Fibroblast of lung (primary cell): Measurements from ENCODE around the gene TCP11L2. TPM values are rescaled to one million over a fixed set of nuclear protein-coding genes. Genes with fewer than 3 reads are reported as not detected.

Experiments
- DNase-seq, 2 donors: peaks; one replicate each; pipeline versions ENCODE4 v3.0.0 to v3.0.0-alpha.2; 2010; ENCODE audit warnings: low read depth in 2 of 2
- H2AFZ ChIP-seq: 2 replicates; pipeline ENCODE4 v1.5.1; 2012; ENCODE audit warnings: low read length, control low read depth, inconsistent platforms
- H3K27ac ChIP-seq: 2 replicates; pipeline ENCODE4 v1.5.1; 2011; ENCODE audit warnings: low read length, control low read depth; ENCODE audit not compliant: insufficient read depth
- H3K27me3 ChIP-seq: 2 replicates; pipeline ENCODE4 v1.5.1; 2011; ENCODE audit warnings: mild to moderate bottlenecking, low read length; ENCODE audit not compliant: control insufficient read depth, insufficient read depth
- H3K36me3 ChIP-seq: 2 replicates; pipeline ENCODE4 v1.5.1; 2011; ENCODE audit warnings: low read length; ENCODE audit not compliant: control insufficient read depth, insufficient read depth
- H3K4me1 ChIP-seq: 2 replicates; pipeline ENCODE4 v1.5.1; 2011; ENCODE audit warnings: low read length; ENCODE audit not compliant: control insufficient read depth, insufficient read depth; ENCODE audit errors: extremely low read depth
- H3K4me2 ChIP-seq: 2 replicates; pipeline ENCODE4 v1.5.1; 2011; ENCODE audit warnings: low read length, control low read depth; ENCODE audit not compliant: insufficient read depth; ENCODE audit errors: extremely low read depth
- H3K4me3 ChIP-seq, 4 experiments: fragments of 200-600 bp in 1 of 4; sonication (generic) in 1 of 4; replicated peaks in 1 of 4; 2 replicates each; pipeline ENCODE4 v1.5.1; 2011 to 2016; ENCODE audit warnings: low read length in 4 of 4, low read depth in 3 of 4, mild to moderate bottlenecking in 3 of 4, control low read depth in 2 of 4, inconsistent platforms in 1 of 4, mixed read lengths in 1 of 4; ENCODE audit not compliant: insufficient read depth in 1 of 4; ENCODE audit errors: control extremely low read depth in 1 of 4
- H3K79me2 ChIP-seq: 2 replicates; pipeline ENCODE4 v1.5.1; 2012; ENCODE audit warnings: mild to moderate bottlenecking, low read length, inconsistent platforms; ENCODE audit not compliant: control insufficient read depth, insufficient read depth
- H3K9ac ChIP-seq: 2 replicates; pipeline ENCODE4 v1.5.1; 2011; ENCODE audit warnings: mild to moderate bottlenecking, low read length, control low read depth; ENCODE audit not compliant: insufficient read depth
- H3K9me3 ChIP-seq: 2 replicates; pipeline ENCODE4 v1.5.1; 2012; ENCODE audit warnings: low read depth, low read length; ENCODE audit not compliant: control insufficient read depth, insufficient read depth
- H4K20me1 ChIP-seq: 2 replicates; pipeline ENCODE4 v1.5.1; 2011; ENCODE audit warnings: low read length; ENCODE audit not compliant: control insufficient read depth, insufficient read depth; ENCODE audit errors: extremely low read depth
- CTCF ChIP-seq, 2 donors: IDR thresholded peaks in 1 of 2; conservative IDR thresholded peaks in 1 of 2; 1 replicate in 1 of 2; 2 replicates in 1 of 2; pipeline ENCODE4 v1.5.1; 2011 to 2012; ENCODE audit warnings: low read length in 2 of 2, control low read depth in 1 of 2, inconsistent platforms in 1 of 2, low read depth in 1 of 2, mild to moderate bottlenecking in 1 of 2
- EZH2 ChIP-seq: IDR thresholded peaks from 2 replicates; pipeline ENCODE4 v1.5.1; 2012; ENCODE audit warnings: low read length, control low read depth, mild to moderate bottlenecking; ENCODE audit errors: missing control alignments
- polyA plus RNA-seq, 2 donors: library from polyadenylated mRNA; depleted of rRNA in 1 of 2; stranded (reverse) in 1 of 2; unstranded in 1 of 2; fragments of >200 nt; gene quantifications; 2 replicates each; pipeline ENCODE4 v1.2.1, GENCODE V29; 2011 to 2012; ENCODE audit warnings: missing spikeins in 1 of 2
- total RNA-seq: library from RNA; depleted of rRNA; stranded (reverse); fragments of >200 nt; gene quantifications from 2 replicates; pipeline ENCODE4 v1.2.1, GENCODE V29; 2014

Gene TCP11L2
- total and polyA plus RNA-seq, 2 donors (not counting 1 experiment from before 2014, with no cell fraction given) = 23.6 to 82.6 TPM

- Histone ChIP-seq H3K36me3 (no peaks in the 10 kb centered on the region), H2AFZ (no peak overlapping the region), H3K9me3 (no peaks in the 10 kb centered on the region), H3K4me3 (no peak overlapping the region), H3K79me2 (no peaks in the 10 kb centered on the region), H3K4me2 (no peak overlapping the region), H3K27ac (no peak overlapping the region), H3K27me3 (peaks cover 10% of the 10 kb centered on the region), H4K20me1 (no peaks in the 10 kb centered on the region), H3K4me1 (no peaks in the 10 kb centered on the region), H3K9ac (no peak overlapping the region)
- no peak for DNase-seq
- TF ChIP-seq CTCF (conservative IDR thresholded peaks at IDR 0.05 in 1 of 2, IDR thresholded peaks at IDR 0.05 in 1 of 2; ENCODE audit: low read depth in 1 of 2, low read length in 2 of 2) = no peak
Observed at GRCh38 chr12:106276032-106276740, 26.3 kb upstream of the TCP11L2 start.

- H3K4me3 ChIP-seq = no peak overlapping the region
- DNase-seq = no peak
- no peak for TF ChIP-seq CTCF (conservative IDR thresholded peaks at IDR 0.05 in 1 of 2, IDR thresholded peaks at IDR 0.05 in 1 of 2; ENCODE audit: low read depth in 1 of 2, low read length in 2 of 2)
- no peak for TF ChIP-seq EZH2
- no peak overlapping the region for H3K9ac ChIP-seq
- H3K79me2 ChIP-seq = no peaks in the 10 kb centered on the region
- H3K4me1 ChIP-seq = no peaks in the 10 kb centered on the region
- no peak overlapping the region for H3K4me2 ChIP-seq
- H3K9me3 ChIP-seq = no peaks in the 10 kb centered on the region
- peaks cover 5% of the 10 kb centered on the region for H3K27me3 ChIP-seq
- no peak overlapping the region for H2AFZ ChIP-seq
- no peak overlapping the region for H3K27ac ChIP-seq
- H4K20me1 ChIP-seq = no peaks in the 10 kb centered on the region
- no peaks in the 10 kb centered on the region for H3K36me3 ChIP-seq
Observed at GRCh38 chr12:106280106-106280505, 22.4 kb upstream of the TCP11L2 start.

- no peak overlapping the region for H2AFZ ChIP-seq
- H3K4me1 ChIP-seq = no peaks in the 10 kb centered on the region
- no peak overlapping the region for H3K4me2 ChIP-seq
- TF ChIP-seq EZH2 (no peak), CTCF (conservative IDR thresholded peaks at IDR 0.05 in 1 of 2, IDR thresholded peaks at IDR 0.05 in 1 of 2; ENCODE audit: low read depth in 1 of 2, low read length in 2 of 2) (no peak)
- no peaks in the 10 kb centered on the region for H3K9me3 ChIP-seq
- H3K4me3 ChIP-seq = no peak overlapping the region
- H3K36me3 ChIP-seq = no peaks in the 10 kb centered on the region
- H4K20me1 ChIP-seq = no peaks in the 10 kb centered on the region
- H3K9ac ChIP-seq = no peak overlapping the region
- no peak for DNase-seq
- H3K79me2 ChIP-seq = no peaks in the 10 kb centered on the region
- H3K27ac ChIP-seq = no peak overlapping the region
- peaks cover 5% of the 10 kb centered on the region for H3K27me3 ChIP-seq
Observed at GRCh38 chr12:106281056-106281782, 21.3 kb upstream of the TCP11L2 start.
